SK-N-SH (cell line): ENCODE data around the gene UCKL1. TPM values are rescaled to one million over a fixed set of nuclear protein-coding genes. Genes with fewer than 3 reads are reported as not detected.

ENCODE experiments used
- CTCF ChIA-PET: fragments of 300-600, 350-600 bp; formaldehyde crosslinking; extraction: SDS; loops from one replicate; lab custom pipeline; 2021; lab: Yijun Ruan, JAX
- POLR2A ChIA-PET: fragments of 350-600 bp; sonication (Branson Sonifier 250); formaldehyde crosslinking; extraction: SDS; loops from one replicate; lab custom pipeline; 2020; ENCODE audit warnings: antibody characterized with exemption, inconsistent platforms; lab: Yijun Ruan, JAX
- DNase-seq: peaks from one replicate; pipeline ENCODE4 v3.0.0; 2012
- H2AFZ ChIP-seq: fragments of 200-600 bp; sonication (generic); 2 replicates; pipeline ENCODE4 v1.8.1; 2016; ENCODE audit warnings: antibody characterized with exemption, mild to moderate bottlenecking, low read depth
- H3F3A ChIP-seq: fragments of 200-600 bp; sonication (generic); replicated peaks from 2 replicates; pipeline ENCODE3; 2016; ENCODE audit warnings: antibody characterized with exemption, mild to moderate bottlenecking; ENCODE audit not compliant: insufficient read depth
- H3K27ac ChIP-seq, 2 experiments: fragments of 200-500 bp in 1 of 2; fragments of 200-600 bp in 1 of 2; sonication (Bioruptor generic) in 1 of 2; sonication (generic), shearing (Covaris generic) in 1 of 2; 2 replicates each; pipeline versions ENCODE4 v1.5.1 to v1.6.1; 2014 to 2016; ENCODE audit warnings: low read depth in 2 of 2, inconsistent platforms in 1 of 2, low read length in 1 of 2, mild to moderate bottlenecking in 1 of 2, mixed read lengths in 1 of 2
- H3K27me3 ChIP-seq: fragments of 200-600 bp; sonication (generic), shearing (Covaris generic); 2 replicates; pipeline ENCODE4 v1.6.1; 2016; ENCODE audit warnings: mixed run types; ENCODE audit not compliant: insufficient read depth
- H3K36me3 ChIP-seq, 2 experiments: fragments of 200-500 bp in 1 of 2; fragments of 200-600 bp in 1 of 2; sonication (Bioruptor generic) in 1 of 2; sonication (generic) in 1 of 2; replicated peaks in 1 of 2; 2 replicates each; pipeline versions ENCODE3 to v1.5.1; 2014 to 2016; ENCODE audit warnings: low read length in 1 of 2, mild to moderate bottlenecking in 1 of 2; ENCODE audit not compliant: insufficient read depth in 2 of 2, control insufficient read depth in 1 of 2
- H3K4me1 ChIP-seq, 2 experiments: fragments of 200-500 bp in 1 of 2; fragments of 200-600 bp in 1 of 2; sonication (Bioruptor generic) in 1 of 2; sonication (generic), shearing (Covaris generic) in 1 of 2; 2 replicates each; pipeline versions ENCODE4 v1.5.1 to v1.6.1; 2014 to 2016; ENCODE audit warnings: low read depth in 1 of 2, low read length in 1 of 2, mixed run types in 1 of 2; ENCODE audit not compliant: insufficient read depth in 2 of 2, control insufficient read depth in 1 of 2
- H3K4me2 ChIP-seq: fragments of 200-600 bp; sonication (generic), shearing (Covaris generic); 2 replicates; pipeline ENCODE4 v1.6.1; 2017; ENCODE audit warnings: mixed run types
- H3K4me3 ChIP-seq, 2 experiments: fragments of 200-500 bp in 1 of 2; fragments of 200-600 bp in 1 of 2; sonication (Bioruptor generic) in 1 of 2; sonication (generic), shearing (Covaris generic) in 1 of 2; 2 replicates each; pipeline versions ENCODE4 v1.5.1 to v1.8.1; 2014 to 2016; ENCODE audit warnings: low read depth in 2 of 2, inconsistent platforms in 1 of 2, low read length in 1 of 2, mild to moderate bottlenecking in 1 of 2, mixed read lengths in 1 of 2, moderate library complexity in 1 of 2
- H3K79me2 ChIP-seq: fragments of 200-600 bp; sonication (generic); 2 replicates; pipeline ENCODE4 v1.8.1; 2017; ENCODE audit warnings: mild to moderate bottlenecking; ENCODE audit not compliant: insufficient read depth
- H3K9ac ChIP-seq: fragments of 200-600 bp; sonication (generic); 2 replicates; pipeline ENCODE4 v1.6.1; 2017; ENCODE audit warnings: mixed run types
- H3K9me2 ChIP-seq: fragments of 200-600 bp; sonication (generic); 2 replicates; pipeline ENCODE4 v1.6.1; 2017; ENCODE audit warnings: mixed run types
- H3K9me3 ChIP-seq: fragments of 200-600 bp; sonication (generic); 2 replicates; pipeline ENCODE4 v1.6.1; 2017; ENCODE audit warnings: mixed run types, mild to moderate bottlenecking, moderate library complexity
- H4K20me1 ChIP-seq: fragments of 200-600 bp; sonication (generic); 2 replicates; pipeline ENCODE4 v1.6.1; 2017; ENCODE audit warnings: mild to moderate bottlenecking, mixed run types; ENCODE audit not compliant: insufficient read depth
- ELF1 ChIP-seq: IDR thresholded peaks from 2 replicates; pipeline ENCODE4 v1.4.0; 2012
- EP300 ChIP-seq, 2 experiments: IDR thresholded peaks; 2 replicates each; pipeline versions ENCODE4 v1.4.0 to v1.6.1; 2012; ENCODE audit warnings: borderline replicate concordance in 1 of 2, low read depth in 1 of 2, low read length in 1 of 2
- EZH2phosphoT487 ChIP-seq: fragments of 200-600 bp; sonication (generic); IDR thresholded peaks from 2 replicates; pipeline ENCODE4 v1.6.1; 2017; ENCODE audit warnings: low read depth, mixed run types, mild to moderate bottlenecking, antibody characterized with exemption, moderate library complexity, borderline replicate concordance
- FOSL2 ChIP-seq: IDR thresholded peaks from 2 replicates; pipeline ENCODE4 v1.4.0; 2012; ENCODE audit warnings: low read depth, mild to moderate bottlenecking, moderate library complexity, borderline replicate concordance
- FOXJ3 ChIP-seq: sonication (generic); formaldehyde crosslinking; IDR thresholded peaks from 2 replicates; pipeline ENCODE4 v1.5.1; 2020; ENCODE audit warnings: mild to moderate bottlenecking, missing genetic modification reagents
- FOXM1 ChIP-seq: IDR thresholded peaks from 2 replicates; pipeline ENCODE4 v1.4.0; 2012; ENCODE audit warnings: low read depth, mild to moderate bottlenecking
- GABPA ChIP-seq: IDR thresholded peaks from 2 replicates; pipeline ENCODE4 v1.4.0; 2012; ENCODE audit warnings: low read depth, mild to moderate bottlenecking
- JUND ChIP-seq: IDR thresholded peaks from 2 replicates; pipeline ENCODE4 v1.4.0; 2012
- POLR2AphosphoS5 ChIP-seq: IDR thresholded peaks from 2 replicates; pipeline ENCODE4 v1.6.1; 2012; ENCODE audit warnings: low read depth, low read length
- RAD21 ChIP-seq: IDR thresholded peaks from 2 replicates; pipeline ENCODE4 v1.6.1; 2012; ENCODE audit warnings: mild to moderate bottlenecking, low read length
- RCOR1 ChIP-seq: fragments of 150-350 bp; IDR thresholded peaks from 2 replicates; pipeline ENCODE4 v1.6.1; 2017; ENCODE audit warnings: antibody characterized with exemption, low read length
- RFX5 ChIP-seq: IDR thresholded peaks from 2 replicates; pipeline ENCODE4 v1.6.1; 2012; ENCODE audit warnings: mild to moderate bottlenecking, improper control_type of control experiment, low read length
- RXRA ChIP-seq: IDR thresholded peaks from 2 replicates; pipeline ENCODE4 v1.4.0; 2012; ENCODE audit warnings: low read depth, mild to moderate bottlenecking, borderline replicate concordance
- SMC3 ChIP-seq: IDR thresholded peaks from 2 replicates; pipeline ENCODE4 v1.6.1; 2012; ENCODE audit warnings: low read depth, low read length, improper control_type of control experiment
- TCF12 ChIP-seq: IDR thresholded peaks from 2 replicates; pipeline ENCODE4 v1.4.0; 2012
- YY1 ChIP-seq: IDR thresholded peaks from 2 replicates; pipeline ENCODE4 v1.4.0; 2012; ENCODE audit warnings: low read depth, mild to moderate bottlenecking
- WGBS: methylation state at CpG from one replicate; pipeline ENCODE4 v1.1.6; 2017; ENCODE audit warnings: low lambda C conversion rate; 5-methylcytosine and 5-hydroxymethylcytosine counted together
- polyA plus RNA-seq, 3 experiments: library from polyadenylated mRNA; depleted of rRNA; stranded (reverse); fragments of >200 nt; gene quantifications; 2 replicates each; pipeline ENCODE4 v1.2.3, GENCODE V29; 2012
- TF ChIP-seq, protein P1 (sequence below): IDR thresholded peaks from 2 replicates; pipeline ENCODE4 v1.6.1; 2012; ENCODE audit warnings: mild to moderate bottlenecking, low read depth, low read length, moderate library complexity
- TF ChIP-seq, protein P2 (sequence below): fragments of 150-350 bp; IDR thresholded peaks from 2 replicates; pipeline ENCODE4 v1.6.1; 2017; ENCODE audit warnings: antibody characterized with exemption, low read length, low read depth, borderline replicate concordance
- TF ChIP-seq, protein P3 (sequence below): IDR thresholded peaks from 2 replicates; pipeline ENCODE4 v1.4.0; 2012; ENCODE audit warnings: low read depth, borderline replicate concordance
- TF ChIP-seq, protein P4 (sequence below): fragments of 150-350 bp; IDR thresholded peaks from 2 replicates; pipeline ENCODE4 v1.6.1; 2016; ENCODE audit warnings: mild to moderate bottlenecking, low read depth, low read length
- TF ChIP-seq, protein P5 (sequence below): IDR thresholded peaks from 2 replicates; pipeline ENCODE4; 2012
- TF ChIP-seq, protein P6 (sequence below): fragments of 200-600 bp; sonication (generic); IDR thresholded peaks from 2 replicates; pipeline ENCODE4 v1.6.1; 2017; ENCODE audit warnings: antibody characterized with exemption, mild to moderate bottlenecking, moderate library complexity

The UCKL1 gene
- polyA plus RNA-seq, 1 of the 3 experiments (the other 2 are of a cell fraction), result 71.6 TPM

DNA sequence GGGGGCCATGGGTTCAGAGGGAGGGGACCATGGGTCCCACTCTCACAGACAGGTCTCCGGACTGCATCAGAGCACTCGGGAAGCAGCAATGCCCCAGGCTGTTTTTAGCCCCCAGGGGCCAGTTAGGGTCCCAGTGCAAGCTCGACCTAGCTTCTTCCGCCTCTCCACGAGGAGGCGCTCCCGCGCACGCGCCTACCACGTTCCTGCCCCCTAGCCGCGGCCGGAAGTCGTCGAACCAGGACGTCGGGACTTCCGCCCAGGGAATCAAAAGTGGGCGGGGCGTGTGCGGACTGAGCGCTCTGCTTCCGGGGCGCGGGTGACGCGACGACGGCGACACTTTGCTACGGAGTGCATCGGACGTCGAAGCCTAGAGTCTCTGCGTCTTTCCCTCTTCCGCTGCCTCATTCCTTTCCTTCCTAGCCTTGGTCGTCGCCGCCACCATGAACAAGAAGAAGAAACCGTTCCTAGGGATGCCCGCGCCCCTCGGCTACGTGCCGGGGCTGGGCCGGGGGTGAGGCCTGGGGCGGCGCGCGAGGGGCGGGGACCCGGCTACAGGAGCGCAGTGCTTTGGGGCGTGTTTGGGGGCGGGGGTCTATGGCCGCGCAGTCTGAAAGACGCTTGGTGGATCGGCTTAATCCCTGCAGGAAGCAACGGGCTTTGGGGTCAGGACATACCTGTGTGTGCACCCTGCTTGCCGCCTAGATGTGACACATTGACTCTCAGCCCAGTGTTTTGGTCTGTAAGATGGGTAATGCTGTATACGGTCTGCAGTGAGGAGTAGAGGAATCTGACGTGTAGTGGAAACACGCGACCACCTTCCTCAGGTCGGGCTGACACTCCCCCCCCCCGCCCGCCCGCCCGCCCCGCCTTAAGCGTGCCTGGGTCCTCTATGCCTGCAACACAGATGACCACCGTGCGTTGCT lies 24.9 kb upstream of the UCKL1 start, which contains the start of gene PRPF6:
Gene PRPF6, plus strand, starts transcription at position 327 of the 923 bp plus-strand sequence. Its CDS starts 114 bp downstream, at position 441.
- 0% methylated on average over 16 of the region's 75 CpGs for WGBS
- peak; percentile 85 for TF ChIP-seq POLR2AphosphoS5
- TF ChIP-seq, protein P1, sequence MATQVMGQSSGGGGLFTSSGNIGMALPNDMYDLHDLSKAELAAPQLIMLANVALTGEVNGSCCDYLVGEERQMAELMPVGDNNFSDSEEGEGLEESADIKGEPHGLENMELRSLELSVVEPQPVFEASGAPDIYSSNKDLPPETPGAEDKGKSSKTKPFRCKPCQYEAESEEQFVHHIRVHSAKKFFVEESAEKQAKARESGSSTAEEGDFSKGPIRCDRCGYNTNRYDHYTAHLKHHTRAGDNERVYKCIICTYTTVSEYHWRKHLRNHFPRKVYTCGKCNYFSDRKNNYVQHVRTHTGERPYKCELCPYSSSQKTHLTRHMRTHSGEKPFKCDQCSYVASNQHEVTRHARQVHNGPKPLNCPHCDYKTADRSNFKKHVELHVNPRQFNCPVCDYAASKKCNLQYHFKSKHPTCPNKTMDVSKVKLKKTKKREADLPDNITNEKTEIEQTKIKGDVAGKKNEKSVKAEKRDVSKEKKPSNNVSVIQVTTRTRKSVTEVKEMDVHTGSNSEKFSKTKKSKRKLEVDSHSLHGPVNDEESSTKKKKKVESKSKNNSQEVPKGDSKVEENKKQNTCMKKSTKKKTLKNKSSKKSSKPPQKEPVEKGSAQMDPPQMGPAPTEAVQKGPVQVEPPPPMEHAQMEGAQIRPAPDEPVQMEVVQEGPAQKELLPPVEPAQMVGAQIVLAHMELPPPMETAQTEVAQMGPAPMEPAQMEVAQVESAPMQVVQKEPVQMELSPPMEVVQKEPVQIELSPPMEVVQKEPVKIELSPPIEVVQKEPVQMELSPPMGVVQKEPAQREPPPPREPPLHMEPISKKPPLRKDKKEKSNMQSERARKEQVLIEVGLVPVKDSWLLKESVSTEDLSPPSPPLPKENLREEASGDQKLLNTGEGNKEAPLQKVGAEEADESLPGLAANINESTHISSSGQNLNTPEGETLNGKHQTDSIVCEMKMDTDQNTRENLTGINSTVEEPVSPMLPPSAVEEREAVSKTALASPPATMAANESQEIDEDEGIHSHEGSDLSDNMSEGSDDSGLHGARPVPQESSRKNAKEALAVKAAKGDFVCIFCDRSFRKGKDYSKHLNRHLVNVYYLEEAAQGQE, result no peak; the same call in 1 of the 2 replicates
- TF ChIP-seq JUND, result no peak
- TF ChIP-seq FOXJ3 (CRISPR knock-in tag), result no peak
- no peak; the same call in 1 of the 2 replicates for TF ChIP-seq RAD21
- TF ChIP-seq RCOR1, result no peak
- TF ChIP-seq, protein P2, sequence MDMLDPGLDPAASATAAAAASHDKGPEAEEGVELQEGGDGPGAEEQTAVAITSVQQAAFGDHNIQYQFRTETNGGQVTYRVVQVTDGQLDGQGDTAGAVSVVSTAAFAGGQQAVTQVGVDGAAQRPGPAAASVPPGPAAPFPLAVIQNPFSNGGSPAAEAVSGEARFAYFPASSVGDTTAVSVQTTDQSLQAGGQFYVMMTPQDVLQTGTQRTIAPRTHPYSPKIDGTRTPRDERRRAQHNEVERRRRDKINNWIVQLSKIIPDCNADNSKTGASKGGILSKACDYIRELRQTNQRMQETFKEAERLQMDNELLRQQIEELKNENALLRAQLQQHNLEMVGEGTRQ, result no peak
- TF ChIP-seq, protein P3, sequence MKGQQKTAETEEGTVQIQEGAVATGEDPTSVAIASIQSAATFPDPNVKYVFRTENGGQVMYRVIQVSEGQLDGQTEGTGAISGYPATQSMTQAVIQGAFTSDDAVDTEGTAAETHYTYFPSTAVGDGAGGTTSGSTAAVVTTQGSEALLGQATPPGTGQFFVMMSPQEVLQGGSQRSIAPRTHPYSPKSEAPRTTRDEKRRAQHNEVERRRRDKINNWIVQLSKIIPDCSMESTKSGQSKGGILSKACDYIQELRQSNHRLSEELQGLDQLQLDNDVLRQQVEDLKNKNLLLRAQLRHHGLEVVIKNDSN, result no peak
- TF ChIP-seq ELF1, result peak; percentile 91
- TF ChIP-seq RXRA, result no peak
- TF ChIP-seq RFX5, result no peak
- no peak for TF ChIP-seq FOSL2
- peak; percentile 99 for TF ChIP-seq GABPA
- TF ChIP-seq FOXM1, result no peak
- TF ChIP-seq TCF12, result no peak
- TF ChIP-seq YY1, result no peak
- TF ChIP-seq EP300 (IDR thresholded peaks at IDR 0.05; ENCODE audit: borderline replicate concordance in 1 of 2, low read depth in 1 of 2, low read length in 1 of 2), result 0 out of 4 replicates have a peak, but pooled peaks of 1 of the 2 experiments have one; percentile 8
- peak; percentile 31; the same call in 1 of the 2 replicates for TF ChIP-seq SMC3
- TF ChIP-seq, protein P4, sequence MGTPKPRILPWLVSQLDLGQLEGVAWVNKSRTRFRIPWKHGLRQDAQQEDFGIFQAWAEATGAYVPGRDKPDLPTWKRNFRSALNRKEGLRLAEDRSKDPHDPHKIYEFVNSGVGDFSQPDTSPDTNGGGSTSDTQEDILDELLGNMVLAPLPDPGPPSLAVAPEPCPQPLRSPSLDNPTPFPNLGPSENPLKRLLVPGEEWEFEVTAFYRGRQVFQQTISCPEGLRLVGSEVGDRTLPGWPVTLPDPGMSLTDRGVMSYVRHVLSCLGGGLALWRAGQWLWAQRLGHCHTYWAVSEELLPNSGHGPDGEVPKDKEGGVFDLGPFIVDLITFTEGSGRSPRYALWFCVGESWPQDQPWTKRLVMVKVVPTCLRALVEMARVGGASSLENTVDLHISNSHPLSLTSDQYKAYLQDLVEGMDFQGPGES, result no peak
- TF ChIP-seq, protein P5, sequence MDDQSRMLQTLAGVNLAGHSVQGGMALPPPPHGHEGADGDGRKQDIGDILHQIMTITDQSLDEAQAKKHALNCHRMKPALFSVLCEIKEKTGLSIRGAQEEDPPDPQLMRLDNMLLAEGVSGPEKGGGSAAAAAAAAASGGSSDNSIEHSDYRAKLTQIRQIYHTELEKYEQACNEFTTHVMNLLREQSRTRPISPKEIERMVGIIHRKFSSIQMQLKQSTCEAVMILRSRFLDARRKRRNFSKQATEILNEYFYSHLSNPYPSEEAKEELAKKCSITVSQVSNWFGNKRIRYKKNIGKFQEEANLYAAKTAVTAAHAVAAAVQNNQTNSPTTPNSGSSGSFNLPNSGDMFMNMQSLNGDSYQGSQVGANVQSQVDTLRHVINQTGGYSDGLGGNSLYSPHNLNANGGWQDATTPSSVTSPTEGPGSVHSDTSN, result no peak
- no peak for TF ChIP-seq EZH2phosphoT487
- TF ChIP-seq, protein P6, sequence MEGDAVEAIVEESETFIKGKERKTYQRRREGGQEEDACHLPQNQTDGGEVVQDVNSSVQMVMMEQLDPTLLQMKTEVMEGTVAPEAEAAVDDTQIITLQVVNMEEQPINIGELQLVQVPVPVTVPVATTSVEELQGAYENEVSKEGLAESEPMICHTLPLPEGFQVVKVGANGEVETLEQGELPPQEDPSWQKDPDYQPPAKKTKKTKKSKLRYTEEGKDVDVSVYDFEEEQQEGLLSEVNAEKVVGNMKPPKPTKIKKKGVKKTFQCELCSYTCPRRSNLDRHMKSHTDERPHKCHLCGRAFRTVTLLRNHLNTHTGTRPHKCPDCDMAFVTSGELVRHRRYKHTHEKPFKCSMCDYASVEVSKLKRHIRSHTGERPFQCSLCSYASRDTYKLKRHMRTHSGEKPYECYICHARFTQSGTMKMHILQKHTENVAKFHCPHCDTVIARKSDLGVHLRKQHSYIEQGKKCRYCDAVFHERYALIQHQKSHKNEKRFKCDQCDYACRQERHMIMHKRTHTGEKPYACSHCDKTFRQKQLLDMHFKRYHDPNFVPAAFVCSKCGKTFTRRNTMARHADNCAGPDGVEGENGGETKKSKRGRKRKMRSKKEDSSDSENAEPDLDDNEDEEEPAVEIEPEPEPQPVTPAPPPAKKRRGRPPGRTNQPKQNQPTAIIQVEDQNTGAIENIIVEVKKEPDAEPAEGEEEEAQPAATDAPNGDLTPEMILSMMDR, result peak; percentile 81

More for the DNA sequence above, 24.9 kb upstream of the UCKL1 start, which contains the start of gene PRPF6:
- peak; percentile 98 for DNase-seq
- Histone ChIP-seq H3K4me1 (peaks cover 12 to 24% of the 10 kb centered on the region in 2 experiments), H3K27ac (peak within 1 kb of the TSS; percentile 89 to 90), H3F3A (peaks cover 15% of the 10 kb centered on the region), H2AFZ (peak within 1 kb of the TSS; percentile 90), H3K36me3 (peaks cover 22 to 25% of the 10 kb centered on the region in 2 experiments), H3K79me2 (peaks cover 41% of the 10 kb centered on the region), H3K27me3 (no peaks in the 10 kb centered on the region), H3K9me2 (no peaks in the 10 kb centered on the region), H3K4me2 (peak within 1 kb of the TSS; percentile 90), H3K4me3 (peak within 1 kb of the TSS; percentile 77 to 98), H4K20me1 (no peaks in the 10 kb centered on the region), H3K9ac (peak within 1 kb of the TSS; percentile 92), H3K9me3 (no peaks in the 10 kb centered on the region)
- POLR2A ChIA-PET, result interaction anchor here (0.8 to 3.4 kb wide), 8 partner anchors 24 to 273 kb away, joined by 3 to 18 read pairs (median 4); partner anchors contain the start of genes ARFRP1, TCEA2, TPD52L2 and ZGPAT
- CTCF ChIA-PET, result interaction anchor here (0.6 to 3.9 kb wide), 44 partner anchors 7 to 453 kb away, joined by 3 to 41 read pairs (median 4); partner anchors contain the start of genes ARFRP1, C20orf204, GMEB2 and NPBWR2
